Measurements from ENCODE around the gene PBRM1. TPM values are rescaled to one million over a fixed set of nuclear protein-coding genes. Genes with fewer than 3 reads are reported as not detected.

PBRM1 gene
- total and polyA plus RNA-seq, 2 of the 8 experiments (the other 6 are each of a cell fraction or from before 2014, with no cell fraction given): 19.3 to 65.8 TPM

DNA sequence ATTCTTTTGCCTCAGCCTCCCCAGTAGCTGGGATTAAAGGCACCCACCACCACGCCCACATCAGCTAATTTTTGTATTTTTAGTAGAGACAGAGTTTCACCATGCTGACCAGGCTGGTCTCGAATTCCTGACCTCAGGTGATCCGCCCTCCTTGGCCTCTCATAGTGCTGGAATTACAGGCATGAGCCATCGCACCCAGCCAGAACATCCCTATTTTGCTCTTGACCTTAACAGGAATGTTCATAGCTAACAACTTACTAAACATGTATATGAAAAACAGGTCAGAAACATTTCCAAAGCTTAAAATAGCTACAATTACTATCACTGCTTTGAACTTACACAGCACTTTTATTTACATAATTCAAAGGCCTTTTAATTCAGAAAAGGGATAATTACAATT, 115.6 kb downstream of the PBRM1 start (continued):
- TF ChIP-seq, protein P1, sequence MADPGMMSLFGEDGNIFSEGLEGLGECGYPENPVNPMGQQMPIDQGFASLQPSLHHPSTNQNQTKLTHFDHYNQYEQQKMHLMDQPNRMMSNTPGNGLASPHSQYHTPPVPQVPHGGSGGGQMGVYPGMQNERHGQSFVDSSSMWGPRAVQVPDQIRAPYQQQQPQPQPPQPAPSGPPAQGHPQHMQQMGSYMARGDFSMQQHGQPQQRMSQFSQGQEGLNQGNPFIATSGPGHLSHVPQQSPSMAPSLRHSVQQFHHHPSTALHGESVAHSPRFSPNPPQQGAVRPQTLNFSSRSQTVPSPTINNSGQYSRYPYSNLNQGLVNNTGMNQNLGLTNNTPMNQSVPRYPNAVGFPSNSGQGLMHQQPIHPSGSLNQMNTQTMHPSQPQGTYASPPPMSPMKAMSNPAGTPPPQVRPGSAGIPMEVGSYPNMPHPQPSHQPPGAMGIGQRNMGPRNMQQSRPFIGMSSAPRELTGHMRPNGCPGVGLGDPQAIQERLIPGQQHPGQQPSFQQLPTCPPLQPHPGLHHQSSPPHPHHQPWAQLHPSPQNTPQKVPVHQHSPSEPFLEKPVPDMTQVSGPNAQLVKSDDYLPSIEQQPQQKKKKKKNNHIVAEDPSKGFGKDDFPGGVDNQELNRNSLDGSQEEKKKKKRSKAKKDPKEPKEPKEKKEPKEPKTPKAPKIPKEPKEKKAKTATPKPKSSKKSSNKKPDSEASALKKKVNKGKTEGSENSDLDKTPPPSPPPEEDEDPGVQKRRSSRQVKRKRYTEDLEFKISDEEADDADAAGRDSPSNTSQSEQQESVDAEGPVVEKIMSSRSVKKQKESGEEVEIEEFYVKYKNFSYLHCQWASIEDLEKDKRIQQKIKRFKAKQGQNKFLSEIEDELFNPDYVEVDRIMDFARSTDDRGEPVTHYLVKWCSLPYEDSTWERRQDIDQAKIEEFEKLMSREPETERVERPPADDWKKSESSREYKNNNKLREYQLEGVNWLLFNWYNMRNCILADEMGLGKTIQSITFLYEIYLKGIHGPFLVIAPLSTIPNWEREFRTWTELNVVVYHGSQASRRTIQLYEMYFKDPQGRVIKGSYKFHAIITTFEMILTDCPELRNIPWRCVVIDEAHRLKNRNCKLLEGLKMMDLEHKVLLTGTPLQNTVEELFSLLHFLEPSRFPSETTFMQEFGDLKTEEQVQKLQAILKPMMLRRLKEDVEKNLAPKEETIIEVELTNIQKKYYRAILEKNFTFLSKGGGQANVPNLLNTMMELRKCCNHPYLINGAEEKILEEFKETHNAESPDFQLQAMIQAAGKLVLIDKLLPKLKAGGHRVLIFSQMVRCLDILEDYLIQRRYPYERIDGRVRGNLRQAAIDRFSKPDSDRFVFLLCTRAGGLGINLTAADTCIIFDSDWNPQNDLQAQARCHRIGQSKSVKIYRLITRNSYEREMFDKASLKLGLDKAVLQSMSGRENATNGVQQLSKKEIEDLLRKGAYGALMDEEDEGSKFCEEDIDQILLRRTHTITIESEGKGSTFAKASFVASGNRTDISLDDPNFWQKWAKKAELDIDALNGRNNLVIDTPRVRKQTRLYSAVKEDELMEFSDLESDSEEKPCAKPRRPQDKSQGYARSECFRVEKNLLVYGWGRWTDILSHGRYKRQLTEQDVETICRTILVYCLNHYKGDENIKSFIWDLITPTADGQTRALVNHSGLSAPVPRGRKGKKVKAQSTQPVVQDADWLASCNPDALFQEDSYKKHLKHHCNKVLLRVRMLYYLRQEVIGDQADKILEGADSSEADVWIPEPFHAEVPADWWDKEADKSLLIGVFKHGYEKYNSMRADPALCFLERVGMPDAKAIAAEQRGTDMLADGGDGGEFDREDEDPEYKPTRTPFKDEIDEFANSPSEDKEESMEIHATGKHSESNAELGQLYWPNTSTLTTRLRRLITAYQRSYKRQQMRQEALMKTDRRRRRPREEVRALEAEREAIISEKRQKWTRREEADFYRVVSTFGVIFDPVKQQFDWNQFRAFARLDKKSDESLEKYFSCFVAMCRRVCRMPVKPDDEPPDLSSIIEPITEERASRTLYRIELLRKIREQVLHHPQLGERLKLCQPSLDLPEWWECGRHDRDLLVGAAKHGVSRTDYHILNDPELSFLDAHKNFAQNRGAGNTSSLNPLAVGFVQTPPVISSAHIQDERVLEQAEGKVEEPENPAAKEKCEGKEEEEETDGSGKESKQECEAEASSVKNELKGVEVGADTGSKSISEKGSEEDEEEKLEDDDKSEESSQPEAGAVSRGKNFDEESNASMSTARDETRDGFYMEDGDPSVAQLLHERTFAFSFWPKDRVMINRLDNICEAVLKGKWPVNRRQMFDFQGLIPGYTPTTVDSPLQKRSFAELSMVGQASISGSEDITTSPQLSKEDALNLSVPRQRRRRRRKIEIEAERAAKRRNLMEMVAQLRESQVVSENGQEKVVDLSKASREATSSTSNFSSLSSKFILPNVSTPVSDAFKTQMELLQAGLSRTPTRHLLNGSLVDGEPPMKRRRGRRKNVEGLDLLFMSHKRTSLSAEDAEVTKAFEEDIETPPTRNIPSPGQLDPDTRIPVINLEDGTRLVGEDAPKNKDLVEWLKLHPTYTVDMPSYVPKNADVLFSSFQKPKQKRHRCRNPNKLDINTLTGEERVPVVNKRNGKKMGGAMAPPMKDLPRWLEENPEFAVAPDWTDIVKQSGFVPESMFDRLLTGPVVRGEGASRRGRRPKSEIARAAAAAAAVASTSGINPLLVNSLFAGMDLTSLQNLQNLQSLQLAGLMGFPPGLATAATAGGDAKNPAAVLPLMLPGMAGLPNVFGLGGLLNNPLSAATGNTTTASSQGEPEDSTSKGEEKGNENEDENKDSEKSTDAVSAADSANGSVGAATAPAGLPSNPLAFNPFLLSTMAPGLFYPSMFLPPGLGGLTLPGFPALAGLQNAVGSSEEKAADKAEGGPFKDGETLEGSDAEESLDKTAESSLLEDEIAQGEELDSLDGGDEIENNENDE (IDR thresholded peaks at IDR 0.05; ENCODE audit: insufficient replicate concordance, low read length): no peak
- TF ChIP-seq, protein P2, sequence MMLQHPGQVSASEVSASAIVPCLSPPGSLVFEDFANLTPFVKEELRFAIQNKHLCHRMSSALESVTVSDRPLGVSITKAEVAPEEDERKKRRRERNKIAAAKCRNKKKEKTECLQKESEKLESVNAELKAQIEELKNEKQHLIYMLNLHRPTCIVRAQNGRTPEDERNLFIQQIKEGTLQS (IDR thresholded peaks at IDR 0.05; ENCODE audit: insufficient read depth, low read depth, low read length): no peak
- TF ChIP-seq JUN (IDR thresholded peaks at IDR 0.05; ENCODE audit: low read depth, low read length) (no peak), TEAD4 (IDR thresholded peaks at IDR 0.05; ENCODE audit: low read depth, low read length) (no peak)

Measured in H1 (cell line).